DMS79 treated with DMSO at 0.1 percent for 48 hours (cell line): ENCODE measurements around the gene DIAPH2.
"Not testable (repeated sequence)": the region's sequence is repeated elsewhere in the genome, so short reads cannot be mapped to it uniquely, and the experiment has no call there.

Source experiments
- DNase-seq: peaks from one replicate; lab custom pipeline; 2025; lab: John Stamatoyannopoulos, UW

The DIAPH2 gene

GRCh38 chrX:96833333-96833732 lies 148.7 kb downstream of the DIAPH2 start:
- no peak for DNase-seq

GRCh38 chrX:96834137-96834536 lies 149.5 kb downstream of the DIAPH2 start:
- no peak for DNase-seq

GRCh38 chrX:96835660-96836289 lies 151.1 kb downstream of the DIAPH2 start:
- DNase-seq = no peak

GRCh38 chrX:96837808-96838207 lies 153.2 kb downstream of the DIAPH2 start:
- no peak for DNase-seq

GRCh38 chrX:96838537-96838936 lies 153.9 kb downstream of the DIAPH2 start:
- DNase-seq = no peak

GRCh38 chrX:96841325-96841724 lies 156.7 kb downstream of the DIAPH2 start:
- no peak for DNase-seq

- DNase-seq = not testable (repeated sequence)
These were observed 157.2 kb downstream of the DIAPH2 start for GRCh38 chrX:96841866-96842265.

GRCh38 chrX:96843566-96843965 lies 158.9 kb downstream of the DIAPH2 start:
- no peak for DNase-seq

GRCh38 chrX:96846841-96847240 lies 162.2 kb downstream of the DIAPH2 start:
- no peak for DNase-seq

GRCh38 chrX:96859422-96859821 lies 174.8 kb downstream of the DIAPH2 start:
- not testable (repeated sequence) for DNase-seq

- DNase-seq = no peak
These were observed 176.6 kb downstream of the DIAPH2 start for GRCh38 chrX:96861218-96861617.

- DNase-seq = no peak
These were observed 177.0 kb downstream of the DIAPH2 start for GRCh38 chrX:96861661-96862060.

GRCh38 chrX:96883608-96884007 lies 199.0 kb downstream of the DIAPH2 start, which contains the start of gene RPA4:
TSS of gene RPA4 (plus strand) at chrX:96883908. CDS start at chrX:96884311, 403 bp downstream.
- no peak for DNase-seq

- DNase-seq = no peak
These were observed 199.4 kb downstream of the DIAPH2 start for GRCh38 chrX:96884027-96884426.

- DNase-seq = no peak
These were observed 205.1 kb downstream of the DIAPH2 start for GRCh38 chrX:96889726-96890125.

GRCh38 chrX:96906741-96907140 lies 222.1 kb downstream of the DIAPH2 start:
- no peak for DNase-seq

GRCh38 chrX:96907516-96908272 lies 223.1 kb downstream of the DIAPH2 start:
- DNase-seq = no peak

GRCh38 chrX:96909291-96909690 lies 224.6 kb downstream of the DIAPH2 start:
- no peak for DNase-seq

GRCh38 chrX:96918864-96919263 lies 234.2 kb downstream of the DIAPH2 start:
- DNase-seq = no peak

- DNase-seq = no peak
These were observed 235.0 kb downstream of the DIAPH2 start for GRCh38 chrX:96919672-96920071.

GRCh38 chrX:96924581-96924980 lies 239.9 kb downstream of the DIAPH2 start:
- no peak for DNase-seq

GRCh38 chrX:96929036-96929435 lies 244.4 kb downstream of the DIAPH2 start:
- DNase-seq = no peak

- DNase-seq = no peak
These were observed 273.1 kb downstream of the DIAPH2 start for GRCh38 chrX:96957718-96958117.

- no peak for DNase-seq
These were observed 287.2 kb downstream of the DIAPH2 start for GRCh38 chrX:96971812-96972211.
